Hepatocyte (in vitro differentiated cells): ENCODE data around the gene MICB. TPM values are rescaled to one million over a fixed set of nuclear protein-coding genes. Genes with fewer than 3 reads are reported as not detected.
"Not testable (repeated sequence)": the region's sequence is repeated elsewhere in the genome, so short reads cannot be mapped to it uniquely, and the experiment has no call there.

ENCODE experiments used
- DNase-seq: peaks from one replicate; pipeline ENCODE4 v3.0.0-alpha.2; 2016; ENCODE audit warnings: low spot score
- H2AFZ ChIP-seq: fragments of 200-600 bp; sonication (generic); 2 replicates; pipeline ENCODE4 v1.6.0; 2016; ENCODE audit warnings: antibody characterized with exemption, mild to moderate bottlenecking
- H3K27ac ChIP-seq: fragments of 200-600 bp; sonication (generic); 2 replicates; pipeline ENCODE4 v1.5.1; 2016; ENCODE audit warnings: mild to moderate bottlenecking
- H3K27me3 ChIP-seq: fragments of 200-600 bp; sonication (generic); 2 replicates; pipeline ENCODE4 v1.6.1; 2016
- H3K36me3 ChIP-seq: fragments of 200-600 bp; sonication (generic); replicated peaks from 2 replicates; pipeline ENCODE4 v1.5.1; 2016; ENCODE audit warnings: low read depth; ENCODE audit not compliant: insufficient read depth
- H3K4me1 ChIP-seq: fragments of 200-600 bp; sonication (generic); 2 replicates; pipeline ENCODE4 v1.5.1; 2016; ENCODE audit warnings: mild to moderate bottlenecking, moderate library complexity; ENCODE audit not compliant: insufficient read depth
- H3K4me2 ChIP-seq: fragments of 200-600 bp; sonication (generic); 2 replicates; pipeline ENCODE4 v1.6.0; 2016
- H3K4me3 ChIP-seq: fragments of 200-600 bp; sonication (generic); 2 replicates; pipeline ENCODE4 v1.5.1; 2016; ENCODE audit warnings: mild to moderate bottlenecking
- H3K79me2 ChIP-seq: fragments of 200-600 bp; sonication (generic); 2 replicates; pipeline ENCODE4 v1.6.0; 2017; ENCODE audit warnings: mild to moderate bottlenecking
- H3K9me2 ChIP-seq: fragments of 200-600 bp; sonication (generic); replicated peaks from 2 replicates; pipeline ENCODE4 v1.6.0; 2017; ENCODE audit warnings: mild to moderate bottlenecking; ENCODE audit not compliant: insufficient read depth
- H3K9me3 ChIP-seq: fragments of 200-600 bp; sonication (generic); 2 replicates; pipeline ENCODE4 v1.5.1; 2016; ENCODE audit warnings: low read depth, mild to moderate bottlenecking
- H4K20me1 ChIP-seq: fragments of 200-600 bp; sonication (generic); 2 replicates; pipeline ENCODE4 v1.6.0; 2016; ENCODE audit warnings: mild to moderate bottlenecking; ENCODE audit not compliant: insufficient read depth, poor library complexity, severe bottlenecking
- CTCF ChIP-seq: fragments of 200-600 bp; sonication (generic); IDR thresholded peaks from 2 replicates; pipeline ENCODE4 v1.5.1; 2016; ENCODE audit warnings: antibody characterized with exemption, mild to moderate bottlenecking; ENCODE audit not compliant: poor library complexity
- EZH2 ChIP-seq: fragments of 200-600 bp; sonication (generic); IDR thresholded peaks from 2 replicates; pipeline ENCODE4 v1.6.1; 2016; ENCODE audit warnings: antibody characterized with exemption, mild to moderate bottlenecking, borderline replicate concordance
- EZH2phosphoT487 ChIP-seq: fragments of 200-600 bp; sonication (generic); IDR thresholded peaks from one replicate; pipeline ENCODE4 v1.6.1; 2018; ENCODE audit warnings: antibody characterized with exemption, mild to moderate bottlenecking, low read depth, moderate library complexity; ENCODE audit not compliant: unreplicated experiment, severe bottlenecking
- WGBS: methylation state at CpG from one replicate; pipeline ENCODE4 v1.1.6; 2016; ENCODE audit warnings: low lambda C conversion rate; ENCODE audit errors: missing lambda C conversion rate; 5-methylcytosine and 5-hydroxymethylcytosine counted together
- polyA plus RNA-seq: library from polyadenylated mRNA; unstranded; fragments of >200 nt; fragmentation: Nextera tagmentation; extraction: Ambion mirVana; gene quantifications from 2 replicates; pipeline ENCODE4 v1.2.1, GENCODE V29; 2016
- total RNA-seq: library from RNA; depleted of rRNA; stranded (reverse); fragments of >200 nt; gene quantifications from 2 replicates; pipeline ENCODE4 v1.2.3, GENCODE V29; 2014

Gene MICB
- total and polyA plus RNA-seq, 2 experiments from 2014 or later: 0.11 to 0.67 TPM

- H3K4me2 ChIP-seq: no peak overlapping the region
- no peak for DNase-seq
- H3K27me3 ChIP-seq: no peaks in the 10 kb centered on the region
- H3K9me2 ChIP-seq: no peaks in the 10 kb centered on the region
- no peaks in the 10 kb centered on the region for H3K9me3 ChIP-seq
- no peaks in the 10 kb centered on the region for H3K4me1 ChIP-seq
- no peak overlapping the region for H3K27ac ChIP-seq
- no peak overlapping the region for H3K4me3 ChIP-seq
- no peak overlapping the region for H2AFZ ChIP-seq
- no peaks in the 10 kb centered on the region for H3K79me2 ChIP-seq
- 90% methylated on average over 1 of the region's 1 CpG for WGBS
- H4K20me1 ChIP-seq: no peaks in the 10 kb centered on the region
- TF ChIP-seq EZH2 (no peak), CTCF (no peak), EZH2phosphoT487 (no peak)
- H3K36me3 ChIP-seq: no peaks in the 10 kb centered on the region
Observed at GRCh38 chr6:31485055-31485454, 12.9 kb upstream of the MICB start.

- DNase-seq, H3K36me3 ChIP-seq: not testable (repeated sequence)
- no CpG with 5 or more reads among the region's 9 CpGs for WGBS
Observed at GRCh38 chr6:31486065-31486837, 11.7 kb upstream of the MICB start.

GRCh38 chr6:31487674-31488073 lies 10.3 kb upstream of the MICB start:
- WGBS: 87% methylated on average over 6 of the region's 6 CpGs
- not testable (repeated sequence) for H3K4me3 ChIP-seq, H3K79me2 ChIP-seq, H3K36me3 ChIP-seq, H3K27me3 ChIP-seq, H3K9me2 ChIP-seq, H3K9me3 ChIP-seq, H4K20me1 ChIP-seq, H3K4me2 ChIP-seq, DNase-seq, H2AFZ ChIP-seq, H3K27ac ChIP-seq, H3K4me1 ChIP-seq

More at GRCh38 chr6:31486065-31486837, 11.7 kb upstream of the MICB start:
- not testable (repeated sequence) for H4K20me1 ChIP-seq, H3K27me3 ChIP-seq, H3K79me2 ChIP-seq, H3K9me2 ChIP-seq, H3K4me1 ChIP-seq, H3K4me3 ChIP-seq, H3K4me2 ChIP-seq, H3K9me3 ChIP-seq, H2AFZ ChIP-seq, H3K27ac ChIP-seq

GRCh38 chr6:31489086-31489485 lies 8.9 kb upstream of the MICB start:
- whole genome bisulfite sequencing: 70% methylated on average over 4 of the region's 4 CpGs
- DNase-seq: peak; percentile 44

GRCh38 chr6:31490115-31490873 lies 7.7 kb upstream of the MICB start:
- no peak overlapping the region for H3K4me3 ChIP-seq
- WGBS: 73% methylated on average over 15 of the region's 16 CpGs
- H3K27ac ChIP-seq: no peak overlapping the region
- no peak for DNase-seq
- TF ChIP-seq EZH2: no peak
- no peaks in the 10 kb centered on the region for H3K9me3 ChIP-seq
- no peaks in the 10 kb centered on the region for H3K79me2 ChIP-seq
- no peaks in the 10 kb centered on the region for H4K20me1 ChIP-seq
- no peaks in the 10 kb centered on the region for H3K4me1 ChIP-seq
- no peaks in the 10 kb centered on the region for H3K36me3 ChIP-seq
- peaks cover 23% of the 10 kb centered on the region for H3K27me3 ChIP-seq
- no peaks in the 10 kb centered on the region for H3K9me2 ChIP-seq
- H2AFZ ChIP-seq: no peak overlapping the region
- no peak overlapping the region for H3K4me2 ChIP-seq

More at GRCh38 chr6:31489086-31489485, 8.9 kb upstream of the MICB start:
- Histone ChIP-seq H3K9me2 (no peaks in the 10 kb centered on the region), H3K4me1 (no peaks in the 10 kb centered on the region), H3K9me3 (no peaks in the 10 kb centered on the region), H3K4me3 (no peak overlapping the region), H3K4me2 (no peak overlapping the region), H3K27ac (no peak overlapping the region), H2AFZ (no peak overlapping the region), H3K79me2 (no peaks in the 10 kb centered on the region), H4K20me1 (no peaks in the 10 kb centered on the region), H3K27me3 (peaks cover 14% of the 10 kb centered on the region), H3K36me3 (no peaks in the 10 kb centered on the region)
- no peak for TF ChIP-seq EZH2

GRCh38 chr6:31493550-31493874 lies 4.4 kb upstream of the MICB start:
- not testable (repeated sequence) for DNase-seq, H3K79me2 ChIP-seq, H3K4me1 ChIP-seq, H3K36me3 ChIP-seq, H3K27ac ChIP-seq, H3K4me3 ChIP-seq, H3K9me3 ChIP-seq, H3K9me2 ChIP-seq, H4K20me1 ChIP-seq, H2AFZ ChIP-seq
- peak overlapping the region; percentile 96 for H3K4me2 ChIP-seq
- 0% methylated on average over 2 of the region's 2 CpGs for WGBS
- H3K27me3 ChIP-seq: peaks cover 37% of the 10 kb centered on the region
